ENCODE measurements around the gene CRACR2A. TPM values are rescaled to one million over a fixed set of nuclear protein-coding genes. Genes with fewer than 3 reads are reported as not detected.

CRACR2A gene
- total RNA-seq, 2 donors from 2014 or later, result 1.1 to 4.7 TPM

DNA sequence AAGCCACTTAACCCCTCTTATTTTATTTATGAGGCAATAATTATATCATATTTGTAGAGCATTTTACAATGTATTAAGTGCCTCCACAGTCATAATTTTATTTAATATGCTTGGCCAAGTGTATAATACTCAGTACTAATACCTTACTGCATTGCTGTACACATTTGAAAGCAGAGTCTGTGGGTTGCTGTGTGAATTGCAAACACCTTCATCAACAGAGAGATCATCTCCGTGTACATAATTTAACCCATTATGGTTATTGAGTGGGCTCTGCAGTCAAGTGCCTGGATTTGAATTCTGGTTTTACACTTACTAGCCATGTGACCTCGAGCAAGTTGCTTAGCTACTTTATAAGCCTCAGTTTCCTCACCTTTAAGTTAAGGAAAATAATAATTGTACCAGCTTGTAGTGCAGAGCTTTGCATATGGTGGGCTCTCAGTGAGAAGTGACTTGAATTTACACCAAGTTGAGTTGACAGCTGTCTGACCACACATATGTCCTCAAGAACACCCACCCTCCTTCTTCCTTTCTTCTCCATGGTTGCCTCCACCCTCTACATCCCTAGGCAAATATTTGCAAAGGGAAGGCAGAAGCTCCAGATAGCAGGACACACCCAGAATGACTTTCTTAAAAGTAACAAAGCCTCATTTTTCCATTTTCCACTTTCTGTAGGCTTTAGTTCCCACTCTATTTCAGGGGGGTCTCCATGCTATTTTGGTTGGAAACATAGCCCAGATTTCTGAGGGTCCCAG, 12.3 kb downstream of the CRACR2A start:
- Mint-ChIP-seq H3K27me3 (ENCODE audit: insufficient read depth) (no peaks in the 10 kb centered on the region), H3K4me3 (no peak overlapping the region), H3K4me1 (peaks cover 8% of the 10 kb centered on the region), H3K36me3 (ENCODE audit: low read depth) (no peaks in the 10 kb centered on the region), H3K27ac (no peak overlapping the region), H3K9me3 (no peaks in the 10 kb centered on the region)
- TF ChIP-seq, protein P1, sequence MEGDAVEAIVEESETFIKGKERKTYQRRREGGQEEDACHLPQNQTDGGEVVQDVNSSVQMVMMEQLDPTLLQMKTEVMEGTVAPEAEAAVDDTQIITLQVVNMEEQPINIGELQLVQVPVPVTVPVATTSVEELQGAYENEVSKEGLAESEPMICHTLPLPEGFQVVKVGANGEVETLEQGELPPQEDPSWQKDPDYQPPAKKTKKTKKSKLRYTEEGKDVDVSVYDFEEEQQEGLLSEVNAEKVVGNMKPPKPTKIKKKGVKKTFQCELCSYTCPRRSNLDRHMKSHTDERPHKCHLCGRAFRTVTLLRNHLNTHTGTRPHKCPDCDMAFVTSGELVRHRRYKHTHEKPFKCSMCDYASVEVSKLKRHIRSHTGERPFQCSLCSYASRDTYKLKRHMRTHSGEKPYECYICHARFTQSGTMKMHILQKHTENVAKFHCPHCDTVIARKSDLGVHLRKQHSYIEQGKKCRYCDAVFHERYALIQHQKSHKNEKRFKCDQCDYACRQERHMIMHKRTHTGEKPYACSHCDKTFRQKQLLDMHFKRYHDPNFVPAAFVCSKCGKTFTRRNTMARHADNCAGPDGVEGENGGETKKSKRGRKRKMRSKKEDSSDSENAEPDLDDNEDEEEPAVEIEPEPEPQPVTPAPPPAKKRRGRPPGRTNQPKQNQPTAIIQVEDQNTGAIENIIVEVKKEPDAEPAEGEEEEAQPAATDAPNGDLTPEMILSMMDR (conservative IDR thresholded peaks at IDR 0.05), result no peak
- Histone ChIP-seq H3K9me3 (ENCODE audit: control insufficient read depth, low read length) (no peaks in the 10 kb centered on the region), H3K36me3 (ENCODE audit: control insufficient read depth, insufficient read depth, low read length) (no peaks in the 10 kb centered on the region), H3K27me3 (ENCODE audit: control insufficient read depth, insufficient read depth, low read length, poor library complexity, severe bottlenecking) (peaks cover 3% of the 10 kb centered on the region), H3K4me1 (ENCODE audit: control insufficient read depth, insufficient read depth, low read length) (peaks cover 7% of the 10 kb centered on the region), H3K4me3 (ENCODE audit: low read length) (no peak overlapping the region), H3K9ac (ENCODE audit: extremely low read depth, low read length, poor library complexity, severe bottlenecking) (no peak overlapping the region), H3K27ac (ENCODE audit: low read depth, low read length) (no peak overlapping the region)
- DNase-seq, result no peak
- 92% methylated on average over 2 of the region's 2 CpGs for WGBS, 2 experiments (ENCODE audit: insufficient coverage in 1 of 2, insufficient read length in 1 of 2)

DNA sequence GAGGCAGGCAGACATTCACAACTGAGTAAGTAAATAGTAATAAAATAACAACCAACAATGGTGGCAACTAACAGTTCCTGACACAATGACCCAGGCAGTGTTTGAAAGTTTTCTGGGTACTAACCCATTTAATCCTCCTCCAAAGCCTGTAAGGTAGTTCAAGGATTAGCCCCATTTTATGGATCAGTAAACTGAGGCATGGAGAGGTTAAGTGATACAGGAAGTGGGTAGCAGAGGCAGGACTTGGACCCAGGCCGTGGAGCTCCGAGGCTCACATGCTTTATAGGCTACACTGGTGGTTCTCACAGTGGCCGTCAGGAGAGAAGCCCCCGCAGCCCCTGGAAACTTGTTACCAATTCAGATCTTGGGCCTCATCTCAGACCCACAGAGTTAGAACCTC, 17.5 kb downstream of the CRACR2A start:
- WGBS, 2 experiments (ENCODE audit: insufficient coverage in 1 of 2, insufficient read length in 1 of 2), result 88 to 100% methylated on average over 1 to 4 of the region's 4 CpGs
- Histone ChIP-seq H3K4me1 (ENCODE audit: control insufficient read depth, insufficient read depth, low read length) (no peaks in the 10 kb centered on the region), H3K36me3 (ENCODE audit: control insufficient read depth, insufficient read depth, low read length) (no peaks in the 10 kb centered on the region), H3K9ac (ENCODE audit: extremely low read depth, low read length, poor library complexity, severe bottlenecking) (no peak overlapping the region), H3K4me3 (ENCODE audit: low read length) (no peak overlapping the region), H3K9me3 (ENCODE audit: control insufficient read depth, low read length) (no peaks in the 10 kb centered on the region), H3K27me3 (ENCODE audit: control insufficient read depth, insufficient read depth, low read length, poor library complexity, severe bottlenecking) (peaks cover 3% of the 10 kb centered on the region), H3K27ac (ENCODE audit: low read depth, low read length) (no peak overlapping the region)
- Mint-ChIP-seq H3K36me3 (ENCODE audit: low read depth) (no peaks in the 10 kb centered on the region), H3K4me1 (no peaks in the 10 kb centered on the region), H3K4me3 (no peak overlapping the region), H3K27ac (no peak overlapping the region), H3K9me3 (no peaks in the 10 kb centered on the region), H3K27me3 (ENCODE audit: insufficient read depth) (no peaks in the 10 kb centered on the region)
- TF ChIP-seq, protein P1 (conservative IDR thresholded peaks at IDR 0.05), result no peak
- DNase-seq, result no peak

DNA sequence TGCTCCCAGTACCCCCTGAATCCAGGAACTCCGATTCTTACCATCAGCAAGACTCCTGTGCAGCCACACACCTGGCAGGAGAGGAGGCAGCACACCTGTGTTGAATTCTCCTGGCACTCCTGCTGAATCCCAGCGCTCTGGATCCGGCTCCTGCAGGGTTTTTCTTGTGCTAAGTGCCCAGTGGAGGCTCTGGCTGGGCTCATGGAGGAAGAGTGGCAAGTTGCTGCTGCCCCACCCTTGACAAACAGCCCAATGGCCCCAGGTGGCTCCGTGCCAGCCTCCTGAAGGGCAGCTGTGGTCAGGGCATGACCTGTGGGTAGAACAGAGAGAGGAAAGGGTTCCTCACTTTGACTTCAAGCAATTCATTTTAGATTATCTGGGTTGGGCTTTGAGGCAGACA, 20.0 kb downstream of the CRACR2A start:
- 73 to 93% methylated on average over 2 to 4 of the region's 4 CpGs for WGBS, 2 experiments (ENCODE audit: insufficient coverage in 1 of 2, insufficient read length in 1 of 2)
- no peak overlapping the region for H3K27ac ChIP-seq (ENCODE audit: low read depth, low read length)
- H3K27ac Mint-ChIP-seq, result no peak overlapping the region
- TF ChIP-seq, protein P1 (conservative IDR thresholded peaks at IDR 0.05), result no peak
- H3K4me3 Mint-ChIP-seq, result no peak overlapping the region
- no peak overlapping the region for H3K9ac ChIP-seq (ENCODE audit: extremely low read depth, low read length, poor library complexity, severe bottlenecking)
- no peaks in the 10 kb centered on the region for H3K36me3 ChIP-seq (ENCODE audit: control insufficient read depth, insufficient read depth, low read length)
- peaks cover 3% of the 10 kb centered on the region for H3K27me3 ChIP-seq (ENCODE audit: control insufficient read depth, insufficient read depth, low read length, poor library complexity, severe bottlenecking)
- no peaks in the 10 kb centered on the region for H3K9me3 ChIP-seq (ENCODE audit: control insufficient read depth, low read length)
- no peak overlapping the region for H3K4me3 ChIP-seq (ENCODE audit: low read length)
- H3K4me1 Mint-ChIP-seq, result peaks cover 3% of the 10 kb centered on the region
- H3K9me3 Mint-ChIP-seq, result no peaks in the 10 kb centered on the region
- no peaks in the 10 kb centered on the region for H3K27me3 Mint-ChIP-seq (ENCODE audit: insufficient read depth)
- H3K4me1 ChIP-seq (ENCODE audit: control insufficient read depth, insufficient read depth, low read length), result no peaks in the 10 kb centered on the region
- DNase-seq, result no peak
- H3K36me3 Mint-ChIP-seq (ENCODE audit: low read depth), result no peaks in the 10 kb centered on the region

Data from endodermal cell (in vitro differentiated cells).